ENCODE results near the gene GTPBP4.
"Not testable (repeated sequence)": the region's sequence is repeated elsewhere in the genome, so short reads cannot be mapped to it uniquely, and the experiment has no call there.

GTPBP4 gene

GRCh38 chr10:1025683-1026082, 37.4 kb downstream of the GTPBP4 start, which contains the start of gene IDI2:
Gene IDI2, minus strand, starts transcription at chr10:1025859. Its CDS starts 1,136 bp downstream, at chr10:1024723.
- DNase-seq (ENCODE audit: low read depth): no peak

- no peak for DNase-seq (ENCODE audit: low read depth)
These were observed 38.3 kb downstream of the GTPBP4 start for GRCh38 chr10:1026578-1026977.

GRCh38 chr10:1029838-1030237, 41.6 kb downstream of the GTPBP4 start:
- no peak for DNase-seq (ENCODE audit: low read depth)

GRCh38 chr10:1033601-1034000, 45.4 kb downstream of the GTPBP4 start:
- no peak for DNase-seq (ENCODE audit: low read depth)

- no peak for DNase-seq (ENCODE audit: low read depth)
These were observed 46.5 kb downstream of the GTPBP4 start for GRCh38 chr10:1034758-1035157.

GRCh38 chr10:1035201-1035600, 47.0 kb downstream of the GTPBP4 start:
- no peak for DNase-seq (ENCODE audit: low read depth)

- DNase-seq (ENCODE audit: low read depth): peak; percentile 33
These were observed 48.1 kb downstream of the GTPBP4 start for GRCh38 chr10:1036341-1036791.

GRCh38 chr10:1037098-1037497, 48.9 kb downstream of the GTPBP4 start:
- no peak for DNase-seq (ENCODE audit: low read depth)

- not testable (repeated sequence) for DNase-seq (ENCODE audit: low read depth)
These were observed 50.5 kb downstream of the GTPBP4 start for GRCh38 chr10:1038769-1039168.

GRCh38 chr10:1040133-1040532, 51.9 kb downstream of the GTPBP4 start:
- no peak for DNase-seq (ENCODE audit: low read depth)

GRCh38 chr10:1041514-1041913, 53.3 kb downstream of the GTPBP4 start:
- DNase-seq (ENCODE audit: low read depth): no peak

GRCh38 chr10:1043532-1043995, 55.3 kb downstream of the GTPBP4 start:
- DNase-seq (ENCODE audit: low read depth): no peak

GRCh38 chr10:1044146-1044545, 55.9 kb downstream of the GTPBP4 start:
- no peak for DNase-seq (ENCODE audit: low read depth)

- DNase-seq (ENCODE audit: low read depth): no peak
These were observed 56.7 kb downstream of the GTPBP4 start for GRCh38 chr10:1044964-1045363.

- DNase-seq (ENCODE audit: low read depth): no peak
These were observed 57.2 kb downstream of the GTPBP4 start for GRCh38 chr10:1045415-1045814.

- no peak for DNase-seq (ENCODE audit: low read depth)
These were observed 59.7 kb downstream of the GTPBP4 start for GRCh38 chr10:1047937-1048336.

GRCh38 chr10:1048349-1048731, 60.1 kb downstream of the GTPBP4 start:
- no peak for DNase-seq (ENCODE audit: low read depth)

GRCh38 chr10:1048732-1049424, 60.6 kb downstream of the GTPBP4 start, which contains the start of gene IDI1:
Gene IDI1, minus strand, starts transcription at chr10:1049119. Its CDS starts 116 bp downstream, at chr10:1049003.
- DNase-seq (ENCODE audit: low read depth): peak; percentile 95

GRCh38 chr10:1049425-1049958, 61.3 kb downstream of the GTPBP4 start:
- DNase-seq (ENCODE audit: low read depth): no peak

GRCh38 chr10:1050145-1050544, 61.9 kb downstream of the GTPBP4 start:
- no peak for DNase-seq (ENCODE audit: low read depth)

- peak; percentile 15 for DNase-seq (ENCODE audit: low read depth)
These were observed 62.3 kb downstream of the GTPBP4 start for GRCh38 chr10:1050554-1050953.

- DNase-seq (ENCODE audit: low read depth): no peak
These were observed 66.5 kb downstream of the GTPBP4 start for GRCh38 chr10:1054684-1055083.

- peak; percentile 83 for DNase-seq (ENCODE audit: low read depth)
These were observed 68.3 kb downstream of the GTPBP4 start, which contains the start of gene WDR37 for GRCh38 chr10:1056326-1057105. Gene WDR37, plus strand, starts transcription at chr10:1056385. Its CDS starts 15,771 bp downstream, at chr10:1072156.

Measured in activated T-helper 9 cell treated with anti-CD3 and anti-CD28 coated beads, Interleukin-2, amount 50 U/mL, for 16 hours (primary cell).